HepG2 (cell line): ENCODE data around the gene DHX30. TPM values are rescaled to one million over a fixed set of nuclear protein-coding genes. Genes with fewer than 3 reads are reported as not detected.
A peak's percentile ranks its signal among the peaks of the same experiment; 100 is the strongest.

ENCODE experiments used
- DR1 ChIP-seq: sonication (generic); formaldehyde crosslinking; IDR thresholded peaks from 2 replicates; pipeline ENCODE4 v1.8.0; 2021; ENCODE audit warnings: mild to moderate bottlenecking, missing genetic modification reagents, inconsistent platforms
- ESRRA ChIP-seq: sonication (generic); formaldehyde crosslinking; IDR thresholded peaks from 2 replicates; pipeline ENCODE4 v1.5.1; 2020; ENCODE audit warnings: mild to moderate bottlenecking, low read depth, missing genetic modification reagents
- FOSL1 ChIP-seq: sonication (generic); formaldehyde crosslinking; IDR thresholded peaks from 2 replicates; pipeline ENCODE4 v1.9.0; 2021; ENCODE audit warnings: missing genetic modification reagents, borderline replicate concordance
- HMGXB4 ChIP-seq, 2 experiments: sonication (generic) in 1 of 2; formaldehyde crosslinking in 1 of 2; IDR thresholded peaks; 2 replicates each; pipeline versions ENCODE4 v1.4.0 to v1.6.1; 2018 to 2020; ENCODE audit warnings: missing genetic modification reagents in 2 of 2, borderline replicate concordance in 1 of 2, low read depth in 1 of 2, mild to moderate bottlenecking in 1 of 2, missing biosample characterization in 1 of 2
- MBD4 ChIP-seq: IDR thresholded peaks from 2 replicates; pipeline ENCODE4 v1.6.1; 2012; ENCODE audit warnings: low read length, inconsistent platforms, borderline replicate concordance
- SAFB2 ChIP-seq: sonication (generic); formaldehyde crosslinking; IDR thresholded peaks from 2 replicates; pipeline ENCODE4 v1.5.1; 2020; ENCODE audit warnings: missing genetic modification reagents, low read depth, mild to moderate bottlenecking, borderline replicate concordance
- SMYD3 ChIP-seq: sonication (generic); formaldehyde crosslinking; IDR thresholded peaks from 2 replicates; pipeline ENCODE4 v1.8.1; 2023; ENCODE audit warnings: mild to moderate bottlenecking, missing genetic modification reagents
- SNAPC5 ChIP-seq: sonication (generic); formaldehyde crosslinking; IDR thresholded peaks from 2 replicates; pipeline ENCODE4 v1.8.1; 2023; ENCODE audit warnings: mild to moderate bottlenecking, missing genetic modification reagents, borderline replicate concordance
- SP140L ChIP-seq: sonication (generic); formaldehyde crosslinking; IDR thresholded peaks from 2 replicates; pipeline ENCODE4 v1.4.0; 2020; ENCODE audit warnings: missing genetic modification reagents, borderline replicate concordance
- TEAD2 ChIP-seq: sonication (generic); formaldehyde crosslinking; IDR thresholded peaks from 2 replicates; pipeline ENCODE4 v1.9.0; 2021; ENCODE audit warnings: missing genetic modification reagents
- THRA ChIP-seq: sonication (generic); formaldehyde crosslinking; IDR thresholded peaks from 2 replicates; pipeline ENCODE4 v1.4.0; 2020; ENCODE audit warnings: missing genetic modification reagents, borderline replicate concordance
- ZFP36L2 ChIP-seq: sonication (generic); formaldehyde crosslinking; IDR thresholded peaks from 2 replicates; pipeline ENCODE4 v1.4.0; 2020; ENCODE audit warnings: missing genetic modification reagents
- ZNF143 ChIP-seq: sonication (generic); formaldehyde crosslinking; IDR thresholded peaks from 2 replicates; pipeline ENCODE4 v1.4.0; 2020; ENCODE audit warnings: missing genetic modification reagents
- ZNF263 ChIP-seq: sonication (generic); formaldehyde crosslinking; IDR thresholded peaks from 2 replicates; pipeline ENCODE4 v1.4.0; 2020; ENCODE audit warnings: missing genetic modification reagents
- ZNF296 ChIP-seq: sonication (generic); formaldehyde crosslinking; conservative IDR thresholded peaks from 2 replicates; pipeline ENCODE4 v1.5.0; 2020; ENCODE audit warnings: mild to moderate bottlenecking, missing genetic modification reagents
- ZNF564 ChIP-seq: sonication (generic); formaldehyde crosslinking; IDR thresholded peaks from 2 replicates; pipeline ENCODE4 v1.8.1; 2023; ENCODE audit warnings: mild to moderate bottlenecking, missing genetic modification reagents
- ZNF646 ChIP-seq: sonication (generic); formaldehyde crosslinking; IDR thresholded peaks from 2 replicates; pipeline ENCODE4 v1.9.0; 2021; ENCODE audit warnings: mild to moderate bottlenecking, missing genetic modification reagents
- ZNF761 ChIP-seq: sonication (generic); formaldehyde crosslinking; conservative IDR thresholded peaks from 2 replicates; pipeline ENCODE4 v1.4.0; 2020; ENCODE audit warnings: mild to moderate bottlenecking, missing genetic modification reagents
- ZNF790 ChIP-seq: sonication (generic); formaldehyde crosslinking; IDR thresholded peaks from 2 replicates; pipeline ENCODE4 v1.8.0; 2022; ENCODE audit warnings: missing genetic modification reagents, mild to moderate bottlenecking, borderline replicate concordance
- polyA plus RNA-seq, 8 experiments: library from polyadenylated mRNA; depleted of rRNA in 3 of 8; stranded (reverse) in 7 of 8; unstranded in 1 of 8; fragments of >200 nt; fragmentation: Illumina TruSeq in 4 of 8; extraction: Trizol in 4 of 8; gene quantifications; 2 replicates each; pipeline versions ENCODE4 v1.2.1 to v1.2.3, GENCODE V29; 2011 to 2016; ENCODE audit warnings: low read depth in 4 of 8, missing spikeins in 1 of 8, mixed read lengths in 1 of 8; ENCODE audit not compliant: insufficient read depth in 1 of 8
- total RNA-seq, 5 experiments: library from RNA; depleted of rRNA; stranded (reverse); fragments of >200 nt; fragmentation: Illumina TruSeq; extraction: Trizol; gene quantifications; 2 replicates each; pipeline ENCODE4 v1.2.3, GENCODE V29; 2016; ENCODE audit warnings: low read depth in 1 of 5

Gene DHX30
- total and polyA plus RNA-seq, 2 of the 13 experiments (the other 11 are each of a cell fraction or from before 2014, with no cell fraction given): 30.6 to 59.4 TPM

- TF ChIP-seq ZNF646 (CRISPR knock-in tag): no peak
- 0 out of 2 replicates have a peak, but pooled peaks have one; percentile 15 for TF ChIP-seq ZNF761
- TF ChIP-seq SAFB2 (CRISPR knock-in tag): 0 out of 2 replicates have a peak, but pooled peaks have one; percentile 73
- TF ChIP-seq THRA (CRISPR knock-in tag): no peak
- peak; percentile 35; the same call in 1 of the 2 replicates for TF ChIP-seq ZFP36L2 (CRISPR knock-in tag)
- no peak for TF ChIP-seq MBD4
- peak; percentile 69; the same call in 1 of the 2 replicates for TF ChIP-seq ZNF790 (CRISPR knock-in tag)
- 0 out of 2 replicates have a peak, but pooled peaks have one; percentile 15 for TF ChIP-seq TEAD2 (CRISPR knock-in tag)
- TF ChIP-seq DR1 (CRISPR knock-in tag): peak; percentile 57; the same call in 1 of the 2 replicates
- TF ChIP-seq ZNF564 (CRISPR knock-in tag): 0 out of 2 replicates have a peak, but pooled peaks have one; percentile 20
- no peak for TF ChIP-seq FOSL1
- no peak for TF ChIP-seq ESRRA (CRISPR knock-in tag)
- no peak for TF ChIP-seq ZNF263 (CRISPR knock-in tag)
- peak; percentile 15 to 53; a peak in 2 of 4 replicates for TF ChIP-seq HMGXB4 (CRISPR knock-in tag; IDR thresholded peaks at IDR 0.05; ENCODE audit: borderline replicate concordance in 1 of 2, low read depth in 1 of 2)
- TF ChIP-seq SNAPC5 (CRISPR knock-in tag): no peak
- no peak for TF ChIP-seq SMYD3 (CRISPR knock-in tag)
- TF ChIP-seq SP140L (CRISPR knock-in tag): no peak
- peak; percentile 92 for TF ChIP-seq ZNF143 (CRISPR knock-in tag)
- TF ChIP-seq ZNF296 (CRISPR knock-in tag): no peak
Measured at GRCh38 chr3:47802734-47803479, at the start of gene DHX30 (continued).
